Liver (tissue), 9 donors: Measurements from ENCODE around the gene WLS. TPM values are rescaled to one million over a fixed set of nuclear protein-coding genes. Genes with fewer than 3 reads are reported as not detected.
"Not testable (repeated sequence)": the region's sequence is repeated elsewhere in the genome, so short reads cannot be mapped to it uniquely, and the experiment has no call there.

Experiments used
- DNase-seq: peaks from one replicate; pipeline ENCODE4 v3.0.0-alpha.2; 2017; ENCODE audit warnings: low spot score
- H3K27ac ChIP-seq, 2 donors: one replicate each; pipeline ENCODE4 v1.7.0; 2013; ENCODE audit warnings: inconsistent platforms in 2 of 2, low read length in 2 of 2, control low read depth in 1 of 2, low read depth in 1 of 2, mild to moderate bottlenecking in 1 of 2
- H3K27me3 ChIP-seq, 4 donors: one replicate each; pipeline versions ENCODE4 v1.6.1 to v1.7.0; 2013; ENCODE audit warnings: low read length in 3 of 4, inconsistent platforms in 1 of 4, mild to moderate bottlenecking in 1 of 4, moderate library complexity in 1 of 4; ENCODE audit not compliant: control insufficient read depth in 4 of 4, insufficient read depth in 4 of 4
- H3K36me3 ChIP-seq, 4 donors: one replicate each; pipeline versions ENCODE4 v1.6.1 to v1.7.0; 2013; ENCODE audit warnings: low read length in 3 of 4, mild to moderate bottlenecking in 3 of 4, low read depth in 1 of 4, moderate library complexity in 1 of 4; ENCODE audit not compliant: control insufficient read depth in 4 of 4, insufficient read depth in 3 of 4
- H3K4me1 ChIP-seq, 4 donors: one replicate each; pipeline versions ENCODE4 v1.6.1 to v1.7.0; 2013; ENCODE audit warnings: low read length in 3 of 4, mild to moderate bottlenecking in 3 of 4, moderate library complexity in 1 of 4; ENCODE audit not compliant: control insufficient read depth in 4 of 4, insufficient read depth in 4 of 4
- H3K4me3 ChIP-seq, 3 donors: one replicate each; pipeline versions ENCODE4 v1.6.1 to v1.7.0; 2013; ENCODE audit warnings: low read length in 3 of 3, control low read depth in 1 of 3, low read depth in 1 of 3, mild to moderate bottlenecking in 1 of 3
- H3K9ac ChIP-seq, 2 donors: one replicate each; pipeline ENCODE4 v1.7.0; 2013; ENCODE audit warnings: low read length in 2 of 2, mild to moderate bottlenecking in 2 of 2, moderate library complexity in 2 of 2, control low read depth in 1 of 2, low read depth in 1 of 2
- H3K9me3 ChIP-seq, 4 donors: one replicate each; pipeline versions ENCODE4 v1.6.1 to v1.7.0; 2013; ENCODE audit warnings: low read length in 3 of 4; ENCODE audit not compliant: control insufficient read depth in 4 of 4
- CTCF ChIP-seq: fragments of 150-350 bp; IDR thresholded peaks from 2 replicates; pipeline ENCODE4 v1.5.1; 2017; ENCODE audit warnings: improper control_type of control experiment, low read depth, low read length; ENCODE audit not compliant: missing input control
- EGR1 ChIP-seq, 2 donors: IDR thresholded peaks; 2 replicates each; pipeline ENCODE4 v1.6.1; 2016 to 2018; ENCODE audit warnings: antibody characterized with exemption in 2 of 2, low read depth in 2 of 2
- FOXA2 ChIP-seq: IDR thresholded peaks from 2 replicates; pipeline ENCODE4 v1.6.1; 2016; ENCODE audit warnings: antibody characterized with exemption
- GABPA ChIP-seq, 2 donors: IDR thresholded peaks in 1 of 2; conservative IDR thresholded peaks in 1 of 2; 2 replicates each; pipeline ENCODE4 v1.6.1; 2016; ENCODE audit warnings: antibody characterized with exemption in 2 of 2, mild to moderate bottlenecking in 1 of 2, moderate library complexity in 1 of 2
- HNF4A ChIP-seq, 2 donors: conservative IDR thresholded peaks; 2 replicates each; pipeline ENCODE4 v1.6.1; 2016; ENCODE audit warnings: antibody characterized with exemption in 2 of 2, mild to moderate bottlenecking in 2 of 2
- HNF4G ChIP-seq: IDR thresholded peaks from 2 replicates; pipeline ENCODE4 v1.6.1; 2016; ENCODE audit warnings: antibody characterized with exemption
- JUND ChIP-seq, 2 donors: IDR thresholded peaks; 2 replicates each; pipeline ENCODE4 v1.6.1; 2016; ENCODE audit warnings: antibody characterized with exemption in 2 of 2
- MAX ChIP-seq: IDR thresholded peaks from 2 replicates; pipeline ENCODE4 v1.6.1; 2016; ENCODE audit warnings: antibody characterized with exemption
- NR2F2 ChIP-seq: IDR thresholded peaks from 2 replicates; pipeline ENCODE4 v1.6.1; 2016; ENCODE audit warnings: antibody characterized with exemption
- RAD21 ChIP-seq, 2 donors: IDR thresholded peaks; 2 replicates each; pipeline ENCODE4 v1.6.1; 2016; ENCODE audit warnings: antibody characterized with exemption in 2 of 2, mild to moderate bottlenecking in 2 of 2
- REST ChIP-seq: IDR thresholded peaks from 2 replicates; pipeline ENCODE4 v1.6.1; 2016; ENCODE audit warnings: antibody characterized with exemption, mild to moderate bottlenecking
- RXRA ChIP-seq, 2 donors: IDR thresholded peaks; 2 replicates each; pipeline ENCODE4 v1.6.1; 2017 to 2018; ENCODE audit warnings: antibody characterized with exemption in 2 of 2, mild to moderate bottlenecking in 1 of 2
- SP1 ChIP-seq: IDR thresholded peaks from 2 replicates; pipeline ENCODE4 v1.6.1; 2018; ENCODE audit warnings: antibody characterized with exemption, mild to moderate bottlenecking
- YY1 ChIP-seq: IDR thresholded peaks from 2 replicates; pipeline ENCODE4 v1.6.1; 2016; ENCODE audit warnings: antibody characterized with exemption, mild to moderate bottlenecking
- WGBS: extraction: QIAGEN DNeasy Blood & Tissue Kit; methylation state at CpG from one replicate; pipeline ENCODE4 v1.1.7; 2013; 5-methylcytosine and 5-hydroxymethylcytosine counted together
- polyA plus RNA-seq, 2 donors: library from polyadenylated mRNA; stranded (reverse) in 1 of 2; unstranded in 1 of 2; fragments of 200-250 nt in 1 of 2; fragments of >200 nt in 1 of 2; fragmentation: Nextera tagmentation in 1 of 2; extraction: Ambion mirVana in 1 of 2; gene quantifications; one replicate each; pipeline versions ENCODE4 v1.2.1 to v1.2.3, GENCODE V29; 2013 to 2015
- total RNA-seq, 2 donors: library from RNA; depleted of rRNA; stranded (reverse); fragments of >200 nt; gene quantifications; one replicate each; pipeline ENCODE4 v1.2.3, GENCODE V29; 2014
- donor health status: healthy.
- donor health status: healthy.
- donor health status: healthy.
- donor health status: healthy.
- donor health status: healthy.

The WLS gene
- total and polyA plus RNA-seq, 4 donors, result 3.2 to 12.5 (median 7.7) TPM

- H3K9ac ChIP-seq, result no peak overlapping the region
- H3K9me3 ChIP-seq, result no peaks in the 10 kb centered on the region
- H3K4me3 ChIP-seq, result no peak overlapping the region
- H3K4me1 ChIP-seq, result peaks cover 1 to 15% (median 11%) of the 10 kb centered on the region in 4 donors
- 82% methylated on average over 1 of the region's 1 CpG for WGBS
- H3K27ac ChIP-seq, result no peak overlapping the region
- H3K36me3 ChIP-seq, result no peaks in the 10 kb centered on the region
- no peak for TF ChIP-seq YY1
- no peak for TF ChIP-seq CTCF
- TF ChIP-seq NR2F2, result peak; percentile 54
- no peak for TF ChIP-seq EGR1 (IDR thresholded peaks at IDR 0.05; ENCODE audit: low read depth in 2 of 2)
- no peaks in the 10 kb centered on the region for H3K27me3 ChIP-seq
- no peak for DNase-seq
These were observed 57.6 kb downstream of the WLS start for GRCh38 chr1:68174738-68175113.

- Histone ChIP-seq H3K36me3 (no peaks in the 10 kb centered on the region), H3K9me3 (no peaks in the 10 kb centered on the region), H3K27ac (peak overlapping the region in 1 of 2 donors; percentile 33), H3K9ac (peak overlapping the region in 1 of 2 donors; percentile 38), H3K27me3 (no peaks in the 10 kb centered on the region), H3K4me1 (peaks cover 1 to 15% (median 11%) of the 10 kb centered on the region in 4 donors), H3K4me3 (no peak overlapping the region)
- DNase-seq, result no peak
- 69% methylated on average over 14 of the region's 14 CpGs for WGBS
- no peak for TF ChIP-seq GABPA (IDR thresholded peaks at IDR 0.05 in 1 of 2, conservative IDR thresholded peaks at IDR 0.05 in 1 of 2)
- no peak for TF ChIP-seq RAD21 (IDR thresholded peaks at IDR 0.05)
- no peak for TF ChIP-seq FOXA2
These were observed 58.2 kb downstream of the WLS start for GRCh38 chr1:68173936-68174737.

- no peak for DNase-seq
- peaks cover 1 to 15% (median 11%) of the 10 kb centered on the region in 4 donors for H3K4me1 ChIP-seq
- H3K4me3 ChIP-seq, result no peak overlapping the region
- H3K27ac ChIP-seq, result peak overlapping the region in 1 of 2 donors; percentile 33
- H3K9me3 ChIP-seq, result no peaks in the 10 kb centered on the region
- H3K9ac ChIP-seq, result peak overlapping the region in 1 of 2 donors; percentile 38
- WGBS, result 19% methylated on average over 6 of the region's 6 CpGs
- no peaks in the 10 kb centered on the region for H3K27me3 ChIP-seq
- no peak for TF ChIP-seq JUND (IDR thresholded peaks at IDR 0.05)
- no peak for TF ChIP-seq EGR1 (IDR thresholded peaks at IDR 0.05; ENCODE audit: low read depth in 2 of 2)
- no peak for TF ChIP-seq REST
- TF ChIP-seq RAD21 (IDR thresholded peaks at IDR 0.05), result peak; percentile 11 to 27
- TF ChIP-seq FOXA2, result no peak
- no peak for TF ChIP-seq CTCF
- TF ChIP-seq NR2F2, result no peak
- TF ChIP-seq MAX, result peak; percentile 50
- TF ChIP-seq YY1, result peak; percentile 27
- TF ChIP-seq SP1, result peak; percentile 37
- TF ChIP-seq HNF4G, result no peak
- peak; percentile 11 to 38 for TF ChIP-seq RXRA (IDR thresholded peaks at IDR 0.05)
- TF ChIP-seq HNF4A (conservative IDR thresholded peaks at IDR 0.05), result peak; percentile 50 to 56
- no peaks in the 10 kb centered on the region for H3K36me3 ChIP-seq
These were observed 58.9 kb downstream of the WLS start for GRCh38 chr1:68173283-68173935.

GRCh38 chr1:68171795-68172194 is 60.5 kb downstream of the WLS start:
- H3K27me3 ChIP-seq, H3K27ac ChIP-seq, H3K9me3 ChIP-seq, H3K36me3 ChIP-seq, DNase-seq, H3K4me3 ChIP-seq, H3K9ac ChIP-seq: not testable (repeated sequence)
- 93% methylated on average over 1 of the region's 1 CpG for WGBS
- H3K4me1 ChIP-seq, result peaks cover 1 to 15% (median 11%) of the 10 kb centered on the region in 4 donors
